HEK293 (cell line): Measurements from ENCODE around the gene UGT1A4.

Experiments
- CTCF ChIA-PET: fragments of 350-600 bp; formaldehyde crosslinking; extraction: SDS; loops from one replicate; lab custom pipeline; 2021; ENCODE audit warnings: antibody characterized with exemption; lab: Yijun Ruan, JAX
- POLR2A ChIA-PET: fragments of 300-600 bp; formaldehyde crosslinking; extraction: SDS; loops from one replicate; lab custom pipeline; 2020; ENCODE audit warnings: antibody characterized with exemption, inconsistent platforms; lab: Yijun Ruan, JAX
- H3K27ac ChIP-seq: fragments of 200-500 bp; sonication (Bioruptor generic); 2 replicates; pipeline ENCODE4 v1.5.1; 2014; ENCODE audit warnings: low read depth, low read length, control low read depth, inconsistent platforms; ENCODE audit errors: extremely low read depth
- H3K36me3 ChIP-seq, 2 experiments: fragments of 200-500 bp in 1 of 2; sonication (Bioruptor generic) in 1 of 2; 1 replicate in 1 of 2; 2 replicates in 1 of 2; pipeline ENCODE4 v1.5.1; 2014 to 2017; ENCODE audit warnings: inconsistent platforms in 2 of 2, low read length in 2 of 2; ENCODE audit not compliant: control insufficient read depth in 2 of 2, insufficient read depth in 1 of 2
- H3K4me1 ChIP-seq: fragments of 200-500 bp; sonication (Bioruptor generic); 2 replicates; pipeline ENCODE4 v1.5.1; 2014; ENCODE audit warnings: mild to moderate bottlenecking, low read length, inconsistent platforms; ENCODE audit not compliant: control insufficient read depth, insufficient read depth
- H3K4me3 ChIP-seq: 2 replicates; pipeline ENCODE4 v1.5.1; 2011; ENCODE audit warnings: low read depth, mild to moderate bottlenecking, control low read depth, low read length, moderate library complexity
- H3K9me3 ChIP-seq: fragments of 200-500 bp; sonication (Bioruptor generic); 2 replicates; pipeline ENCODE4 v1.5.1; 2014; ENCODE audit warnings: low read depth, low read length, inconsistent platforms; ENCODE audit not compliant: control insufficient read depth, insufficient read depth
- HOXC10 ChIP-seq: sonication (generic); formaldehyde crosslinking; IDR thresholded peaks from 2 replicates; pipeline ENCODE4 v1.8.1; 2023; ENCODE audit warnings: mild to moderate bottlenecking, missing genetic modification reagents
- MZF1 ChIP-seq: fragments of 450-650 bp; formaldehyde crosslinking; IDR thresholded peaks from 2 replicates; pipeline ENCODE4 v1.5.1; 2017; ENCODE audit warnings: missing biosample characterization, missing genetic modification characterization, borderline replicate concordance
- PATZ1 ChIP-seq: fragments of 450-650 bp; formaldehyde crosslinking; IDR thresholded peaks from 2 replicates; pipeline ENCODE4 v1.5.1; 2016; ENCODE audit warnings: missing biosample characterization, missing genetic modification characterization
- PRDM2 ChIP-seq: fragments of 450-650 bp; formaldehyde crosslinking; IDR thresholded peaks from 2 replicates; pipeline ENCODE4 v1.5.1; 2016; ENCODE audit warnings: missing biosample characterization, missing genetic modification characterization, borderline replicate concordance
- SETDB1 ChIP-seq: IDR thresholded peaks from one replicate; pipeline ENCODE4 v1.6.1; 2017; ENCODE audit warnings: mild to moderate bottlenecking, low read length, moderate library complexity, mixed read lengths; ENCODE audit not compliant: insufficient read length
- ZEB2 ChIP-seq: fragments of 450-650 bp; formaldehyde crosslinking; IDR thresholded peaks from 2 replicates; pipeline ENCODE4 v1.5.1; 2016; ENCODE audit warnings: missing biosample characterization, missing genetic modification characterization
- ZNF112 ChIP-seq: fragments of 450-650 bp; formaldehyde crosslinking; IDR thresholded peaks from 2 replicates; pipeline ENCODE4 v1.5.0; 2017; ENCODE audit warnings: missing biosample characterization, missing genetic modification characterization
- ZNF146 ChIP-seq: fragments of 450-650 bp; formaldehyde crosslinking; IDR thresholded peaks from 2 replicates; pipeline ENCODE4 v1.5.1; 2016; ENCODE audit warnings: missing biosample characterization, missing genetic modification characterization
- ZNF148 ChIP-seq: fragments of 450-650 bp; formaldehyde crosslinking; IDR thresholded peaks from 2 replicates; pipeline ENCODE4 v1.5.0; 2017; ENCODE audit warnings: missing biosample characterization, missing genetic modification characterization, borderline replicate concordance
- ZNF639 ChIP-seq: fragments of 450-650 bp; formaldehyde crosslinking; IDR thresholded peaks from 2 replicates; pipeline ENCODE4 v1.5.1; 2016; ENCODE audit warnings: missing biosample characterization, missing genetic modification characterization
- ZNF670 ChIP-seq: fragments of 450-650 bp; formaldehyde crosslinking; IDR thresholded peaks from 2 replicates; pipeline ENCODE4 v1.5.1; 2016; ENCODE audit warnings: missing biosample characterization, missing genetic modification characterization, low read depth
- ZXDB ChIP-seq: fragments of 450-650 bp; formaldehyde crosslinking; IDR thresholded peaks from 2 replicates; pipeline ENCODE4 v1.5.1; 2016; ENCODE audit warnings: missing biosample characterization, missing genetic modification characterization
- TF ChIP-seq, protein P1 (sequence below): fragments of 450-650 bp; formaldehyde crosslinking; IDR thresholded peaks from 2 replicates; pipeline ENCODE4 v1.5.1; 2017; ENCODE audit warnings: missing biosample characterization, missing genetic modification characterization

Gene UGT1A4

GRCh38 chr2:233676046-233676445, 42.5 kb upstream of the UGT1A4 start (continued):
- no peak for TF ChIP-seq ZNF639 (tag by site-specific recombination)
- no peak for TF ChIP-seq SETDB1
- no peak for TF ChIP-seq MZF1 (tag by site-specific recombination)
- TF ChIP-seq ZXDB (tag by site-specific recombination): no peak
- no peak for TF ChIP-seq ZNF148 (tag by site-specific recombination)
- TF ChIP-seq HOXC10 (CRISPR knock-in tag): no peak
- TF ChIP-seq ZNF112 (tag by site-specific recombination): no peak

- POLR2A ChIA-PET: no interaction called here
- Histone ChIP-seq H3K4me3 (no peak overlapping the region), H3K27ac (no peak overlapping the region)
- TF ChIP-seq PATZ1: no peak
- TF ChIP-seq ZNF670 (tag by site-specific recombination): no peak
- TF ChIP-seq, all 188 proteins: peak for 0
- CTCF ChIA-PET: no interaction called here
- Histone ChIP-seq H3K4me1 (peaks cover 4% of the 10 kb centered on the region; the same call in 1 of the 2 replicates), H3K36me3 (no peaks in the 10 kb centered on the region), H3K9me3 (no peaks in the 10 kb centered on the region)
Measured at GRCh38 chr2:233679196-233679595, 39.3 kb upstream of the UGT1A4 start.

DNA sequence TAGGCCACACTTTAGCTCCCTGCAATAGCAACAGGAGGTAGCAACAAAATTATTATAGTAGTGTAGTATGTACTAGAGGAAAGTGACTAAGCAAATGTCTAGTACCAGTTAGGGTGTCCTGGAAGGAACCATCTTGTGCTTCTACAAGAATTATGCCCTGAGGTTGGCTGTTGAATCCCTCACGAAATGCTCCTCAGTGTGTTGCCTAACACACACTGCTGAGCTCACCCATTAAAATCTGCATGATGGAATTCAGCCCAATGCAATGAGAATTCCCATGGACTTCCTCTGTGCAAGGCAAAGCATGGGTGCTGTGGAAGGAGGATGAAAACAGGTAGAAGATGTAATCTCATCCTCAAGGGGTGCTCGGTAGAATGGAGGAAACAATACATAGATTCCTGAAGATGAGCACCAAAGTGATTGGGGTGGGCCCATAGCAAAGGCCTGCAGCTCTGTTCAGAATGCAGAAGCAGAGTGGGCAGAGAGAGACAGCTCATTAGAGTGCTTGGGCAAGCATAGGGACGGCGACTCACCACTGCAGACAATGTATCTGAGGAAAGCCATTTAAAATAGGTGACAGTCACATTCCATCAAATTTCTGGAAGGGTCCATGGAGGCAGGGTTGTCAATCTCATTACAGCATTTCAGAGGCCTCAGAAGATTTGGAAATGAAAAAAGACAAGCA, 38.0 kb upstream of the UGT1A4 start:
- ChIA-PET CTCF (no interaction called here), POLR2A (no interaction called here)
- H3K4me3 ChIP-seq: no peak overlapping the region
- no peaks in the 10 kb centered on the region for H3K36me3 ChIP-seq
- TF ChIP-seq, protein P1, sequence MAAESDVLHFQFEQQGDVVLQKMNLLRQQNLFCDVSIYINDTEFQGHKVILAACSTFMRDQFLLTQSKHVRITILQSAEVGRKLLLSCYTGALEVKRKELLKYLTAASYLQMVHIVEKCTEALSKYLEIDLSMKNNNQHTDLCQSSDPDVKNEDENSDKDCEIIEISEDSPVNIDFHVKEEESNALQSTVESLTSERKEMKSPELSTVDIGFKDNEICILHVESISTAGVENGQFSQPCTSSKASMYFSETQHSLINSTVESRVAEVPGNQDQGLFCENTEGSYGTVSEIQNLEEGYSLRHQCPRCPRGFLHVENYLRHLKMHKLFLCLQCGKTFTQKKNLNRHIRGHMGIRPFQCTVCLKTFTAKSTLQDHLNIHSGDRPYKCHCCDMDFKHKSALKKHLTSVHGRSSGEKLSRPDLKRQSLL (tag by site-specific recombination): no peak
- no peak for TF ChIP-seq ZEB2 (tag by site-specific recombination)
- TF ChIP-seq, all 188 proteins: peak for 0
- Histone ChIP-seq H3K27ac (no peak overlapping the region), H3K4me1 (no peaks in the 10 kb centered on the region), H3K9me3 (no peaks in the 10 kb centered on the region)

- Histone ChIP-seq H3K4me3 (no peak within 1 kb of the TSS), H3K9me3 (no peaks in the 10 kb centered on the region), H3K27ac (no peak within 1 kb of the TSS), H3K4me1 (no peaks in the 10 kb centered on the region), H3K36me3 (no peaks in the 10 kb centered on the region)
- POLR2A ChIA-PET: no interaction called here
- CTCF ChIA-PET: interaction anchor here (0.6 kb wide), 1 partner anchor 43 kb away, joined by 4 read pairs; no protein-coding TSS in a partner anchor
- TF ChIP-seq PRDM2 (no peak), ZNF146 (no peak)
Measured at GRCh38 chr2:233681521-233682099, 36.9 kb upstream of the UGT1A4 start, which contains the start of gene UGT1A7. UGT1A7 (plus strand) TSS chr2:233681901; CDS start chr2:233681938, 37 bp downstream.
